Muscle of leg (tissue), 16 donors: Measurements from ENCODE around the gene MESD. TPM values are rescaled to one million over a fixed set of nuclear protein-coding genes. Genes with fewer than 3 reads are reported as not detected.

ENCODE experiments used
- DNase-seq: peaks from one replicate; pipeline ENCODE4 v3.0.0; 2013
- H3K27ac ChIP-seq: one replicate; pipeline ENCODE4 v1.5.1; 2013; ENCODE audit warnings: mild to moderate bottlenecking, low read length, control low read depth
- H3K27me3 ChIP-seq: one replicate; pipeline ENCODE4 v1.6.1; 2013; ENCODE audit warnings: low read length; ENCODE audit not compliant: control insufficient read depth, insufficient read depth
- H3K36me3 ChIP-seq: one replicate; pipeline ENCODE4 v1.6.1; 2013; ENCODE audit warnings: low read length; ENCODE audit not compliant: control insufficient read depth, insufficient read depth
- H3K4me1 ChIP-seq: one replicate; pipeline ENCODE4 v1.6.1; 2013; ENCODE audit warnings: low read length; ENCODE audit not compliant: control insufficient read depth, insufficient read depth
- H3K4me3 ChIP-seq: one replicate; pipeline ENCODE4 v1.5.1; 2013; ENCODE audit warnings: low read length, control low read depth
- H3K9me3 ChIP-seq: replicated peaks from 2 replicates; pipeline ENCODE4 v1.6.1; 2013; ENCODE audit warnings: low read depth, low read length; ENCODE audit not compliant: control insufficient read depth
- WGBS: methylation state at CpG from one replicate; pipeline ENCODE4 v1.1.5; 2013; ENCODE audit warnings: missing lambda C conversion rate; ENCODE audit not compliant: insufficient coverage; 5-methylcytosine and 5-hydroxymethylcytosine counted together
- long read RNA-seq, 11 donors: transcript quantifications; one replicate each; lab custom pipeline, GENCODE V29; 2026
- polyA plus RNA-seq, 8 donors: library from polyadenylated mRNA; unstranded; fragments of 120-200 nt; gene quantifications; one replicate each; pipeline versions ENCODE4 v1.2.1 to v1.2.3, GENCODE V29; 2013; ENCODE audit warnings: inconsistent platforms in 1 of 8, low replicate concordance in 1 of 8; ENCODE audit not compliant: insufficient read length in 8 of 8, insufficient read depth in 1 of 8
- total RNA-seq: library from RNA; stranded (reverse); fragments of 120-200 nt; gene quantifications from one replicate; pipeline ENCODE4 v1.2.4, GENCODE V29; 2013

The MESD gene
- 22.3 TPM for total RNA-seq
- 10 to 100 TPM; 18.0 to 26.7 (median 22.1) TPM for polyA plus RNA-seq
- long read RNA-seq, donor 1, full-length matches to known transcripts, result 13 of 13 reads
- long read RNA-seq, donor 1, partial matches to known transcripts, result 0 of 13 reads
- long read RNA-seq, donor 1, other reads (novel, unspliced or antisense), result 0 of 13 reads
- long read RNA-seq, donor 2, full-length matches to known transcripts, result 6 of 6 reads
- long read RNA-seq, donor 2, partial matches to known transcripts, result 0 of 6 reads
- long read RNA-seq, donor 2, other reads (novel, unspliced or antisense), result 0 of 6 reads
- long read RNA-seq, donor 3, full-length matches to known transcripts, result 31 of 31 reads
- long read RNA-seq, donor 3, partial matches to known transcripts, result 0 of 31 reads
- long read RNA-seq, donor 3, other reads (novel, unspliced or antisense), result 0 of 31 reads
- long read RNA-seq, donor 4, full-length matches to known transcripts, result 8 of 8 reads
- long read RNA-seq, donor 4, partial matches to known transcripts, result 0 of 8 reads
- long read RNA-seq, donor 4, other reads (novel, unspliced or antisense), result 0 of 8 reads
- long read RNA-seq, donor 5, full-length matches to known transcripts, result 41 of 41 reads
- long read RNA-seq, donor 5, partial matches to known transcripts, result 0 of 41 reads
- long read RNA-seq, donor 5, other reads (novel, unspliced or antisense), result 0 of 41 reads
- long read RNA-seq, donor 6, full-length matches to known transcripts, result 43 of 43 reads
- long read RNA-seq, donor 6, partial matches to known transcripts, result 0 of 43 reads
- long read RNA-seq, donor 6, other reads (novel, unspliced or antisense), result 0 of 43 reads
- long read RNA-seq, donor 7, full-length matches to known transcripts, result 37 of 43 reads
- long read RNA-seq, donor 7, partial matches to known transcripts, result 6 of 43 reads
- long read RNA-seq, donor 7, other reads (novel, unspliced or antisense), result 0 of 43 reads
- long read RNA-seq, donor 8, full-length matches to known transcripts, result 14 of 14 reads
- long read RNA-seq, donor 8, partial matches to known transcripts, result 0 of 14 reads
- long read RNA-seq, donor 8, other reads (novel, unspliced or antisense), result 0 of 14 reads
- long read RNA-seq, donor 9, full-length matches to known transcripts, result 21 of 21 reads
- long read RNA-seq, donor 9, partial matches to known transcripts, result 0 of 21 reads
- long read RNA-seq, donor 9, other reads (novel, unspliced or antisense), result 0 of 21 reads
- long read RNA-seq, donor 10, full-length matches to known transcripts, result 27 of 27 reads
- long read RNA-seq, donor 10, partial matches to known transcripts, result 0 of 27 reads
- long read RNA-seq, donor 10, other reads (novel, unspliced or antisense), result 0 of 27 reads
- long read RNA-seq, donor 11, full-length matches to known transcripts, result 22 of 22 reads
- long read RNA-seq, donor 11, partial matches to known transcripts, result 0 of 22 reads
- long read RNA-seq, donor 11, other reads (novel, unspliced or antisense), result 0 of 22 reads

GRCh38 chr15:80989518-80990478 is at the start of gene MESD:
Gene MESD, minus strand, starts transcription at chr15:80989819. Its CDS starts 28 bp downstream, at chr15:80989791.
- Histone ChIP-seq H3K9me3 (no peaks in the 10 kb centered on the region), H3K36me3 (peaks cover 3% of the 10 kb centered on the region), H3K27me3 (no peaks in the 10 kb centered on the region), H3K4me1 (peaks cover 16% of the 10 kb centered on the region), H3K4me3 (peak within 1 kb of the TSS; percentile 85), H3K27ac (peak within 1 kb of the TSS; percentile 93)
- 0% methylated on average over 54 of the region's 63 CpGs for WGBS
- peak; percentile 98 for DNase-seq

- 35% methylated on average over 4 of the region's 4 CpGs for WGBS
- H3K4me3 ChIP-seq, result no peak overlapping the region
- no peak for DNase-seq
Observed at GRCh38 chr15:81038975-81039607, 49.5 kb upstream of the MESD start.

GRCh38 chr15:81037952-81038743 is 48.5 kb upstream of the MESD start:
- no peak for DNase-seq
- 98% methylated on average over 5 of the region's 14 CpGs for WGBS
- H3K27me3 ChIP-seq, result no peaks in the 10 kb centered on the region
- H3K27ac ChIP-seq, result no peak overlapping the region
- H3K9me3 ChIP-seq, result no peaks in the 10 kb centered on the region
- no peaks in the 10 kb centered on the region for H3K36me3 ChIP-seq
- no peak overlapping the region for H3K4me3 ChIP-seq
- H3K4me1 ChIP-seq, result peaks cover 14% of the 10 kb centered on the region

More at GRCh38 chr15:81038975-81039607, 49.5 kb upstream of the MESD start:
- Histone ChIP-seq H3K27me3 (no peaks in the 10 kb centered on the region), H3K27ac (no peak overlapping the region), H3K9me3 (no peaks in the 10 kb centered on the region), H3K4me1 (peaks cover 15% of the 10 kb centered on the region), H3K36me3 (no peaks in the 10 kb centered on the region)

- DNase-seq, result peak; percentile 56
- no peaks in the 10 kb centered on the region for H3K36me3 ChIP-seq
- no peaks in the 10 kb centered on the region for H3K27me3 ChIP-seq
- peaks cover 11% of the 10 kb centered on the region for H3K4me1 ChIP-seq
- H3K27ac ChIP-seq, result peak overlapping the region; percentile 33
- WGBS, result 0% methylated on average over 1 of the region's 2 CpGs
- no peak overlapping the region for H3K4me3 ChIP-seq
- H3K9me3 ChIP-seq, result peaks cover 3% of the 10 kb centered on the region
Observed at GRCh38 chr15:81033508-81033907, 43.9 kb upstream of the MESD start.

- Histone ChIP-seq H3K36me3 (no peaks in the 10 kb centered on the region), H3K27ac (no peak overlapping the region), H3K9me3 (peaks cover 3% of the 10 kb centered on the region), H3K27me3 (no peaks in the 10 kb centered on the region), H3K4me3 (no peak overlapping the region), H3K4me1 (peaks cover 8% of the 10 kb centered on the region)
- DNase-seq, result no peak
- WGBS, result no CpG with 5 or more reads among the region's 1 CpG
Observed at GRCh38 chr15:81032818-81033217, 43.2 kb upstream of the MESD start.

GRCh38 chr15:81032355-81032754 is 42.7 kb upstream of the MESD start:
- H3K4me1 ChIP-seq, result peaks cover 8% of the 10 kb centered on the region
- no peak overlapping the region for H3K4me3 ChIP-seq
- no peak overlapping the region for H3K27ac ChIP-seq
- peaks cover 3% of the 10 kb centered on the region for H3K9me3 ChIP-seq
- DNase-seq, result no peak
- no peaks in the 10 kb centered on the region for H3K27me3 ChIP-seq
- H3K36me3 ChIP-seq, result no peaks in the 10 kb centered on the region
- WGBS, result 92% methylated on average over 2 of the region's 4 CpGs

- H3K4me3 ChIP-seq, result no peak overlapping the region
- H3K4me1 ChIP-seq, result peaks cover 18% of the 10 kb centered on the region
- no peaks in the 10 kb centered on the region for H3K27me3 ChIP-seq
- H3K27ac ChIP-seq, result no peak overlapping the region
- no peaks in the 10 kb centered on the region for H3K36me3 ChIP-seq
- peaks cover 3% of the 10 kb centered on the region for H3K9me3 ChIP-seq
- 100% methylated on average over 1 of the region's 4 CpGs for WGBS
- no peak for DNase-seq
Observed at GRCh38 chr15:81031203-81031602, 41.6 kb upstream of the MESD start.

- no peaks in the 10 kb centered on the region for H3K27me3 ChIP-seq
- H3K36me3 ChIP-seq, result no peaks in the 10 kb centered on the region
- WGBS, result 76% methylated on average over 2 of the region's 3 CpGs
- DNase-seq, result peak; percentile 44
- peak overlapping the region; percentile 39 for H3K27ac ChIP-seq
- H3K4me1 ChIP-seq, result peaks cover 24% of the 10 kb centered on the region
- H3K4me3 ChIP-seq, result no peak overlapping the region
- peaks cover 3% of the 10 kb centered on the region for H3K9me3 ChIP-seq
Observed at GRCh38 chr15:81030301-81030750, 40.7 kb upstream of the MESD start.
